SKM-1 (cell line): ENCODE data around the gene JAKMIP2.
"Not testable (repeated sequence)": the region's sequence is repeated elsewhere in the genome, so short reads cannot be mapped to it uniquely, and the experiment has no call there.

Source experiments
- DNase-seq: peaks from one replicate; lab custom pipeline; 2025; ENCODE audit not compliant: unreplicated experiment; lab: John Stamatoyannopoulos, UW

The JAKMIP2 gene

DNA sequence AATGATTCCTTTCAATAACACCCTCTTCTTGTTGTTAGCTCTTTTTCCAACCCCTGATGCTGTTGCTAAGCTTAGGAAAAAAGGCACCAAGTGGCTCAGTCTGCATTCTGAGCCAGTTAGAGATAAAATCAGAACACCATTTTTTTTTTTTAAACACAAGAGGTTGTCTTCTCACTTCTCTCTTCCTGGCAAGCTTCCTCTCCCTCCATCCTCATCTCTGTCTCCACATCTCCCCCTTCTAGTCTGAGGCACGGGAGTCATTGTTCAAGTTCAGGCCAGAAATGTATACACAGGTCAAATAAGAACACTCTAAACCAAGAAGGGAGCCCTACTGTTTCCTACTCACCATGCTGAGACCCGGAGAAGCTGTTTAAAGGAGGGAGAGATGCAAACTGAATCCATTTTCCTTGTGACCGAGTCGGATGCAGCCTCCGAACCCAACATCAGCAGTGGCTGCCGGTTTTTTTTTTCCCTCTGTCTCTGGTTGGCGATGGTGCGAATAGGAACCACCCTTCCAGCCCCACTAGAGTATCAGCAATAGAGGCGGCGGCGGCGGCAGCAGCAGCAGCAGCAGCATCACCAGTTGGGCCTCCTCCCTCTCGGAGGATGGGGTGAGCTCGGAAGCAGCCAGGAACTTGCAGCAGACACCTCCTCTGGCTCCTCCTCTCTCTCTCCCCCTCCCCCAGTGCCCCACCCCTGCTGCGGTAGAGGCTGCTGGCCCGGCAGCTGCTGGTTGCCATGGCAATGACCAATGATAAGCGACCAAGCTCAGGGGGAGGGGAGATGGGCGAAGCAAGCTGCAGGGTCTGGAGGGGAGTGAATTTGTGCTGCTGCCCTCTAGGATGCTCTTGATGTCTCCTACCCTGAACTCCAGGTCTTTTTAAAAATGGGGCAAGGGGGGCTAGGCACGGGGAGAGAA is at the start of gene JAKMIP2:
Gene JAKMIP2, minus strand, starts transcription at position 619 of the 919 bp plus-strand sequence. CDS start 110,922 bp downstream, outside the sequence.
- DNase-seq = no peak

DNA sequence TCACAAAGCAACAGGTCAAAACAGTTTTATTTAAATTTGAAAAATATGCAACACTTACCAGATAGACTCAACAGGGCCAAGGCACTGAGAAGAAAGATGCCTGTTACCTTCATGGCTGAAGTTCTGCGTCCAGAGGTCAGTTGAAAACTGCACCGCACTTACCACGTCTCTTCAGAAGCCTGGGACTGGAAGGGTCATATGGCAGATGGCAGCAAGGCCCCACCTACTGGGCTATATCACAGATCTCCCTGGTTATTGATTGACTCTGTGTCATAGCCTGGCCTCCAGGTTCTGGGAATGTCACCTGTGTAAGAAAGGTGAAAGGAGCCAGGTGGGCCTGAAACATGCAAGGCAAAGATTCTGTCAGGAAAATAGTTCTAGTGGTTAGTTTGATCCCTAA is 48.9 kb upstream of the JAKMIP2 start, which contains the start of gene SPINK1:
Gene SPINK1, minus strand, starts transcription at position 207 of the 400 bp plus-strand sequence. Its CDS starts 94 bp downstream, at position 113.
- DNase-seq = no peak

DNA sequence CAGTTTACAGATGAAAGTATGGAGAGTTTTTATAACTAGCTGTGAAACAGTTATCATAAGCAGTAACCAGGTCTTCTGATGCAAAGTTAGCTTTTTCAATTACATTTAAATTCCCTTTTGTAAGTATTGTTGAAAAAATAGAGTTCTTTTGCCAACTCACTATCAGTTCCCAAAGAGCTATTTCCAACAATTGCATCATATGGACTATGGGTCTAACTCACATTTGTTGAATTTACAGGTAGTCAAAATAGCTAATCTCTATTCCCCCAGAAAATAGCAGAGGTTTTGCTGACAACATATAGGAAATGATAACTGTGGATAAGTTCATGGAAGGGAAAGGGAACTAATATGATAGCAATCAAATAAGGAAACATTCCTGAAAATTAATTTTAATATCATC is 47.5 kb upstream of the JAKMIP2 start:
- DNase-seq = no peak

DNA sequence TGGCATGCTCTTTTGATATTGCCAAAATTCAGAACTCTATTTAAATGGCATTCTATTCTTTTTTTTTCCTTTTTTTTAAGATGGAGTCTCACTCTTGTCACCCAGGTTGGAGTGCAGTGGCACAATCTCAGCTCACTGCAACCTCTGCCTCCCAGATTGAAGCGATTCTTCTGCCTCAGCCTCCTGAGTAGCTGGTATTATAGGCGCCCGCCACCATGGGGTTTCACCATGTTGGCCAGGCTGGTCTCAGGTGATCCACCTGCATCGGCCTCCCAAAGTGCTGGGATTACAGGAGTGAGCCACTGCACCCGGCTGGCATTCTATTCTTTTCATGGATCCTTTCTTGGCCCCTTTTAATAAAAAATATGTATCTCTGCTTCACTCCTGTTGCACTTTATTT is 44.5 kb upstream of the JAKMIP2 start:
- not testable (repeated sequence) for DNase-seq

DNA sequence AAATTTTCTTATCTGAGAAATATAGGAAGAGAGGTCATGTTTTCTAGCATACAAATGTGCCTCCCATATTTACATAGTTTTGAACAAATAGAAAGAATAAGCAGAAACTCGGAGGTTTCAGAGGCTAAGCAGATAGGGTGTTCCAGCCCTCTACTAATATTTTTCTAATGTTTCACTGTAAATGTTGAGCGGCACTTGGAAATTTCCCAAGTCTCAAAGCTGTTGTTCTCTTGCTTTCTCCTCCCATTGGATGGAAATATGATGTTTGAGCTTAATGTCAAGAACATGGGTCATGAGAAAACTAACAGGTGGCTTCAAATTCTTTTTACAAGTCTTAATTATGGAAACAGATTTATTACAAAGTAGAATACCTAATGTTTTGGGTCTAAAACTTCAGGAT is 43.8 kb upstream of the JAKMIP2 start:
- no peak for DNase-seq

DNA sequence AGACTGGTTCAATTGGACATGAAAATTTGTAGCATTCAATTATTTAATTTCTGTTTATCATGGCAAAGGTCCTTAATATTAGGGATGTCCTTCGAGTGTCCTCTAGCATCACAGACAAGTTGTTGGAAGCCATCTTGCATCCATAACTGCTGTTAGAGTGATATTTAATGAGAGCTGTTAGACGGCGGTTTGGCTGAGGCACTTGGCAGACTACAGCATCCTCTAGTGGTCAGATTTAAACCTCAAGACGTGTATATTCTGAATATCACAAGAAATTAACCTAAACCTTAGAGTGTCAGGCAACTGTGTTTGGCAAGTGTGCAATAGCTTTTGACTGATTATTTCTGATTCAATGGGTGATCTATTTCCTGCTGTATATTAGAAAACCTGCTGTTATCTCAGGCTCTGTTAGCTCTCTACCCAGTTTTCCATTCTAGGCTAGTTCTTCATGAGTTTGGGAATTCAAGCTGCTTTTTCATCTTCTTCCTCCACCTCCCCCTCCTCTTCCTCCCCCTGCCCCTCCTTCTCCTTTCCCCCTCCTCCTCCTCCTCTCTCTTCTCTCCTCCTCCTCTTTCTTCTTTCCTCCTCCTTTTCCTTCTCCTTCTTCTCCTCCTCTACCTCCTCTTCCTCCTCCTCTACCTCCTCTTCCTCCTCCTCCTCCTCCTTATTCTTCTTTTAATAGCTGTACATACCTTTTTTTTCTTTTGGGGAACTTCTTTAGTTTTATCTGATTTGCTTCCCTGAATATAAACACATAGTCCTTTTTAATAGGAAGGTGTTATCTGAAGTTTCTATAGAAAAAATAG is 40.4 kb upstream of the JAKMIP2 start:
- no peak for DNase-seq

DNA sequence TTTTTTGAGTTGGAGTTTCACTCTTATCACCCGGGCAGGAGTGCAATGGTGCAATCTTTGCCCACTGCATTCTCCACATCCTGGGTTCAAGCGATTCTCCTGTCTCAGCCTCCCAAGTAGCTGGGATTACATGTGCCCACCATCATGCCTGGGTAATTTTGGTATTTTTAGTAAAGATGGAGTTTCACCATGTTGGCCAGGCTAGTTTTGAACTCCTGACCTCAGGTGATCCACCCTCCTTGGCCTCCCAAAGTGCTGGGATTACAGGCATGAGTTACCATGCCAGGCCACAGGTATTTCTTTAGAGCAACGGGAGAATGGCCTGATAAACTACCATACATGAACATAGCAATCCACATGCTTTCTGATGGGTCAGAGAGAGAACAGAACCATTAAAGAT is 39.7 kb upstream of the JAKMIP2 start:
- DNase-seq = not testable (repeated sequence)

DNA sequence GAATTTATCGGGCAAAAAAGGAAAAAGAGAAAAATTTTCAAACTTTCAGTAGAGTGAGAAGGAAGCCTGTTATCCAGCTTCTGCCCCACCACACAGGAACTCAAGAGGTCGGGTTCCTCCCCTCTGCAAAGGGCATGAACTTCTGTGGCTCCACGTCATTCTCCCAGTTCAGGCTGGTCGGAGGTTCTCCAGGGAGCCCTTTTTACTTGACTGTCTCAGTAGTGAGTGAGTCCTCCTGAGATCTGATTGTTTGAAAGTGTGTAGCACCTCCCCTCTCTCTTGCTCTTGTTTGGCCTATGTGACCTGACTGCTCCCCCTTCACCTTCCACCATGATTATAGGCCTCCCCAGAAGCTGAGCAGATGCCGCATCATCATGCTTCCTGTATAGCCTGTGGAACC is 39.2 kb upstream of the JAKMIP2 start:
- DNase-seq = no peak

DNA sequence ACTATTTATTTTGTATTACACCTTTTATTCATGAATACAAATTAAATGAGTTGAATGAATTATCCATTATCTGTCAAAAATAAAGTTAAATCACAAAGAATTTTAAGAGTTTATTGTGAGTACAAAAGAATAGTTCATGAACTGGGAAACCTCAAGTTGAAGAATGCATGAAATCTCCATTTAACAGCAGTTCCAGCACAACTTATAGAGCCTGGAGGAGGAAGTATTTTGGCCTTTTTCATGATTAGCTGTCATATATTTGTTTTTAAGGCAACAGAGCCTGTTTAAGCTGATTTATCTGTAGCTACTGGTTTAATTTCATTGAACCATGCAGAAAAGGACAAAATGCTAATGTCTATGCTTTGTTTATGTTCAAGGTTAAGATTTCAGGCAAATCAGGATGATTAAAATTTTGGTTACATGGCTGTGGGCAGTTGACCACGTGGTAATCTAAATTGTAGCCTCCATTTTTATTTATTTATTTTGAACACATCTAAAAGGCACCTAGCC is 36.8 kb upstream of the JAKMIP2 start:
- no peak for DNase-seq

DNA sequence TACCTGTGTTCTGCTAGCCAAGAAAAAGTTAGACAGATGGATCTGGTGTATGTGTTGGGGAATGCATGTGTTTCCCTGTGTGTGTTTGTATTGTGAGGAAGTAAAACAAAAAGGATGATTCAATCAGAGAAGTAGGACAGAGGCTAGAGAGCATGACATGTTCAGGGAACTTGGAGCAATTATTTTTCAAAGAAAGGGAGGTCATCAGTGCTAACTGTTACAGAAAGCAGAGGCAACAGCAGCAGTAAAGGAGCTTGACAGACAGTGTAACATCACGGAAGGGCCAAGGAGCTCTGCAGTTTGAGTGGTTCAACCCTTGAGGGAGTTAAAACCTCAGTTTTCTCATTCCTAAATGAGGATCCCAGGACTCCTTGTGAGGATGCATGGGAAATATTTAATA is 35.8 kb upstream of the JAKMIP2 start:
- DNase-seq = no peak

DNA sequence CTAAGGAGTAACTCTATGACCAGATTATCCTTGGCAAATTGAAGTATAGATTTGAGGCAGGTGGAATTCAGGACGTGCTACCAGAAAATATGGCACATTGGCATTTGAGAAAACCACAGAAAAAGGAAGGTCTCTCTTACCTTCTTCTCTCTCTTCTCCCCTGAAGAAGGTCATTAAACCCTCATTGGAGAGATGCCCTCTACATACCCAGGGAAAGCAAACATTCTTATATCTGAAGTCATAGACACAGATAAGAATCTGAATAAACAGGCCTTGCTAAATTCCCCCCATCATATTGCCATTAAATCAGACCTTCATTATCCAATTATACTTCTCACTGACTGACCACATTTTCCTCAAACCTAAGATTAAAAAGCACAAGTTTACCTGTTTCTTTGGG is 31.2 kb upstream of the JAKMIP2 start:
- no peak for DNase-seq

DNA sequence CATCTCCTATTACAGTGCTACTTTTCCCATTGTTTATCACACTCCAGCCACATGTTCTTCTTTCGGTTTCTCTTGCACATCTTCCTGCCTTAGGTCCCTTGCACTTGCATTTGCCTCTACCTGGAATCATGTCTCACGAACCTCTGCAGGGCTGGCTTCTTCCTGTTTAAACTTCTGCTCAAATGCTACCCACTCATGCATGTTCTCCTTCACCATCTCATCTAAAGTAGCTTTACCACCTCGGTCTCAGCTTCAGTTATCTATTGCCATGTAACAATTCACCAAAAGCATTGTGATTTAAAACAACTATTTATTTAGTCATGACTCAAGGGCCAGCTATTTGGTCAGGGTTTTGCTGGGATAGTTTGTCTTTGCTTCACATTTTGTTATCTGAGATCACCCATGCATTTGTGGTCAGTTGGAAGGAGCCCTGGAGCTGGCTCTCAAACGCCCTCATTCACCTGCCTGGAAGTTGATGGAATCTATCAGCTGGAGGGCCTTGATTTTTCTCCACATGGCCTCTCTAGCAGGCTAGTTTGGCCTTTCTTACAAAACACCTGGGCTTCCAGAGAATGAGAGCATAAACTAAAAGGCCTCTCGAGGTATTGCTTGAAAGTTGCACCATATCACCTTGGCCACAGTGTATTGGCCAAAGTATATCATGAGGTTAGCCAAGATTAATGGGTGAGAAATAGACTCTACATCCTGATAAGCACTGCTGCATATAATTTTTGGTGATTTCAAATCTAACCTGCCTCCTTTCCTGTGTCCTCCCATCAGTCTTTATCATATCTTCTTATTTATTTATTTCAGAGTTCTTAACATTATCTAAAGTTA is 27.5 kb upstream of the JAKMIP2 start:
- no peak for DNase-seq

DNA sequence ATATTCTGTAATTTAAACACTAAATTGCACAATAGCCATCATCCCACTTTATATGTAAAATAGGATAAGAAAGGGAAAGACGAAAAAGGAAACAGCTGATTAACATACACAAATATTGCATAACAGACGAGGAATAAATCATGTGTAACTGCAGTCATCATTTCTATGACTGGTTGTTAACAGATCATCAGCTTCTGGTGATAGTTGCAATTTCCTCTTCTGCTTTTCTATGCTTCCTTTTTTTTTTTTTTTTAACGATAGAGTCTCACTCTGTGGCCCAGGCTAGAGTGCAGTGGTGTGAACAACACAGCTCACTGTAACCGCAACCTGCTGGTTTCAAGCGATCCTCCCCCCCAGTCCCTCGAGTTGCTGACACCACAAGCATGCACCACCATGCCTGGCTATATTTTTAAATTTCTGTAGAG is 22.5 kb upstream of the JAKMIP2 start:
- DNase-seq = peak; percentile 88

DNA sequence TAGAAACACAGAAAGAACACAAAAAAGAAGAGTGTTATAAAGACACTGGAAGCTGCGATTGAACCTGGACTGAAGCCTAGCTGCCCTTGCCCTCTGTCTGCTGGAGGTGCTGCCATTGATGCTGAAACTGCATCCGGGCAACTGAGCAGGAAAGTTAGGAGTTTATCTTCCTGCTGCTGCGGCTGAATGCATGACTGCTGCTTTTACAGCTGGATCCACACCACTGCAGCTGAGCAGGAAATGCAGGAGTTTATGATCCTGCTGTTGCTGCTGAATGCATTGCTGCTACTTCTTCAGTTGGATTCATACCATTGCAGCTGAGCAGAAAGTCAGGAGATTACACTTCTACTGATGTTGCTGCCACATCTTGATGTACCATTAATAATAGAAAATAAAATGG is 21.8 kb upstream of the JAKMIP2 start:
- no peak for DNase-seq

DNA sequence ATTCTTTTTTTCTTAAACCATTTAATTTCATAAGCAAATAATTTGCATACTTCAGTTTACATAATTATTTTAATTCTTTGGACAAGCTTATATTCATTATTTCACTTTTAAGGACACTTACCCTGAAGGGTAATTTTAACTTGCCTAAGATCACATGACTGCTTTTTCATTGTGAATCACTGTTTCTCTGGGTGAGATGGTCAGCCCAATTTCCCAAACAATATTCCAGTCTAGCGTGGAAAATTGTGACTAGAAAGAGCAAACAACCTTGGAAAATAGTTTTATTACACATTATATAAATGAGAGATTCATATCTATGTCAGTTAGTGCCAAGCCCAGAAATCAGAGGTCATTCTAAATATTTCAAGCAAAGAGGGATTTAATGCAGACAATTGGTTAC is 21.4 kb upstream of the JAKMIP2 start:
- DNase-seq = no peak

DNA sequence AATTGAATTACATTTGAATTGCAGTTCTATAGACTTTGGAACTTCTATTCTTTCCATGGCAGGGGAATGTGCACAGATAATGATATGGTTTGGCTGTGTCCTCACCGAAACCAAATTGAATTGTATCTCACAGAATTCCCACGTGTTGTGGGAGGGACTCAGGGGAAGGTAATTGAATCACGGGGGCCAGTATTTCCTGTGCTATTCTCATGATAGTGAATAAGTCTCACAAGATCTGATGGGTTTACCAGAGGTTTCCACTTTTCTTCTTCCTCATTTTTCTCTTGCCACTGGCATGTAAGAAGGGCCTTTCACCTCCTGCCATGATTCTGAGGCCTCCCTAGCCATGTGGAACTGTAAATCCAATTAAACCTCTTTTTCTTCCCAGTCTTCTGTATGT is 20.6 kb upstream of the JAKMIP2 start:
- DNase-seq = not testable (repeated sequence)

DNA sequence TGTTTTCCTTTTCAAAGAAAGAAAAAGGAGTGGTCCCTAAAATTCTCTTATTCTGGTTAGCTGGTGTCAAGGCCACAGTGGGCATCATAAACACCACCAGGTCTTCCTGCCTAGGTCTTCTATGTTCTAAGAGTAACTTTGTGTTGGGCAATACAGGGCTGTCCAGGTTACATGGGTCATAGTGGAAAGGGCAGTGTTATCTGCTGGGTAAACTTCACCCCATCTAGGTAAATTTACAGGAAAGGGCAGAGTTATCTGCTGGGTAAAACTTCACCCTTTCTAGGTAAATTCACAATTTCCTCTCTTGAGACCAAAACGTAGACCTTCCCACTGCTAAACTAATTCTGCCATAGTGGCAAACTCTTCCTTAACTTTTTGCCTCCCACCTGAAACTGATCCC is 18.9 kb upstream of the JAKMIP2 start:
- DNase-seq = no peak

DNA sequence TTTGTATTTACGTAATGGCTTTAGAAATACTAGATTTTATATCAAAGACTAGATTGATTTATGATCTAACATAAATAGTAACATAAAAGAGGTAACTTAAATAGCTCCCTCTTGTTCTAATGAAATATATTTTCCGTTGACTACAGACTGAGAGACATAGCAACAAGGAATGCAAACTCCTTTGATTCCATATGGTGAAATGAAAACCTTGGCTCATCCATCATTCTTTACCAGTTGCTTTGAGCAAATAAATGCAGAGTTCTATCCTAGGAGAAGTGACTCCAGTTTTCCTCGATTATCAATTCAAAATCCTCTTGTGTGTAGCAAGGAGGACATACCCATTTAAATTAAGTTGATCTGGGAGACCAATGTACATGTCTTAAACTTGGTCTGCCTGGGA is 18.0 kb upstream of the JAKMIP2 start:
- no peak for DNase-seq

DNA sequence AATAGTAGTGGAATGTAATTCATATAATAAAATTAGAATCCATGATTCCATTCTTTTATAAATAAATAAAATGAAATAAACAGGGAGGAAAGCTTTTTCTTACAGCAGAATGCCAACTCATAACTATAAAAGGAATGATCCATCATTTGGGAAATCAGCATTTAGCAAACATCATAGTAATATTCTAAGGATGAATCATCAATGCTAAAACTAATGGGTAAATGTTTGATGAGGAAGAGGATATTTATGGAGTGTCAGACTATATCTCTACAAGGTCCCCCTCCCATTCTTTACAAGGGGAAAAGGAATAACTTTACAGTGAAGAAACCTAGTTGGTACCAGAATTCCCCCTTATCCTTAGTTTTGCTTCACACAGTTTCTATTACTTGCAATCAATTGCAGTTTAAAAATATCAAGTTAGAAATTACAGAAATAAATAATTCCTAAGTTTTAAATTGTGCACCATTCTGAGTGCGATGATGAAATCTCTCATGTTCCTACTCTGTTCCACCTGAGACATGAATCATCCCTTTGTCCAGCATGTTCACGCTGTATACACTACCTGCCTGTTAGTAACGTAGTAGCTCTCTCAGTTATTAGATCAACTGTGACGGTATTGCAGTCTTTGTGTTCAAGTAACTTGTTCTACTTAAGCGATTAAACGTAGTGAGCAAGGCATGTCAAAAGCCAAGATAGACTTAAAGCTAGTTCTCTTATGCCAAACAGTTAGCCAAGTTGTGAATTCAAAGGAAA is 14.2 kb upstream of the JAKMIP2 start:
- no peak for DNase-seq

DNA sequence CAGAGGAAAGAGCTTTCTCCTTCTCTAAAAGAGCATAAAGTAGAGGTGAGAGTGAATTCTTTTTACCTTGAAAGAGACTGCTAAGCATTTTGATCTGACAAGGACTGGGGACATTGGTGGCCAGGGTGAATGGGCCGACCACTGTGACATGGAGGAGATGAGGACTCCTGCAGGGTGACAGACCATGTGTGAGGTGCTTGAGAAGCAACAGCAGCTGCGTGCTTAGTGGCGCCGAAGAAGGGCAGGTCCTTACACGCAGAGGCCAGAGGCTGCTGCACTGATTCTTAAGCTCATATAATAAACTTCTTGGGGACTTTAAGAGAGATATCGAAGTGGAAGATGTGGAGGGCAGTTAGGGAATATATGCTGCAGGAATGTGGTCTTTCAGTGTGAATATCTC is 8.7 kb upstream of the JAKMIP2 start:
- DNase-seq = no peak
